ENCODE results near the gene CIDEC. TPM values are rescaled to one million over a fixed set of nuclear protein-coding genes. Genes with fewer than 3 reads are reported as not detected.
"Not testable (repeated sequence)": the region's sequence is repeated elsewhere in the genome, so short reads cannot be mapped to it uniquely, and the experiment has no call there.

CIDEC gene
- total RNA-seq, 4 donors from 2014 or later = 12.5 to 34.7 (median 26.1) TPM

DNA sequence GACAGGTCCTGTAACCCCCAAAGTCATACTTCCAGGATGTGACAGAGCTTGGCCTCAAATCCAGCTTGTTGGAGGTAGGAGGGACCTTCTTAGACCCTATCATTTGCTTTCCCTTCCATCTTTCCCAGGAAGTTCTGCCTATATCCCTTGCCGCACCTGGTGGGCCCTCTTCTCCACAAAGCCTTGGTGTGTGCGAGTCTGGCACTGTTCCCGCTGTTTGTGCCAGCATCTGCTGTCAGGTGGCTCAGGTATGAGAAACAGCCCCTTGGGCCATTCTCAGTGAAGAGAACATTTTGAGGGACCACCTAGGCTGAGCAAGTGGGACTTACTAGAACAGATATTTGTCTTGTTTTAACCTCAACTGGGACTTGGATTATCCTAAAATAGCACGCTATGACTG, 23.9 kb upstream of the CIDEC start:
- TF ChIP-seq POLR2A (IDR thresholded peaks at IDR 0.05) = no peak
- TF ChIP-seq EP300 (IDR thresholded peaks at IDR 0.05) = no peak
- TF ChIP-seq, protein P1, sequence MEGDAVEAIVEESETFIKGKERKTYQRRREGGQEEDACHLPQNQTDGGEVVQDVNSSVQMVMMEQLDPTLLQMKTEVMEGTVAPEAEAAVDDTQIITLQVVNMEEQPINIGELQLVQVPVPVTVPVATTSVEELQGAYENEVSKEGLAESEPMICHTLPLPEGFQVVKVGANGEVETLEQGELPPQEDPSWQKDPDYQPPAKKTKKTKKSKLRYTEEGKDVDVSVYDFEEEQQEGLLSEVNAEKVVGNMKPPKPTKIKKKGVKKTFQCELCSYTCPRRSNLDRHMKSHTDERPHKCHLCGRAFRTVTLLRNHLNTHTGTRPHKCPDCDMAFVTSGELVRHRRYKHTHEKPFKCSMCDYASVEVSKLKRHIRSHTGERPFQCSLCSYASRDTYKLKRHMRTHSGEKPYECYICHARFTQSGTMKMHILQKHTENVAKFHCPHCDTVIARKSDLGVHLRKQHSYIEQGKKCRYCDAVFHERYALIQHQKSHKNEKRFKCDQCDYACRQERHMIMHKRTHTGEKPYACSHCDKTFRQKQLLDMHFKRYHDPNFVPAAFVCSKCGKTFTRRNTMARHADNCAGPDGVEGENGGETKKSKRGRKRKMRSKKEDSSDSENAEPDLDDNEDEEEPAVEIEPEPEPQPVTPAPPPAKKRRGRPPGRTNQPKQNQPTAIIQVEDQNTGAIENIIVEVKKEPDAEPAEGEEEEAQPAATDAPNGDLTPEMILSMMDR (IDR thresholded peaks at IDR 0.05) = no peak
- TF ChIP-seq POLR2AphosphoS5 (IDR thresholded peaks at IDR 0.05) = no peak
- WGBS = 68% methylated on average over 2 of the region's 4 CpGs
- Histone ChIP-seq H3K4me1 (peaks cover 46% of the 10 kb centered on the region), H3K27me3 (no peaks in the 10 kb centered on the region), H3K9me3 (no peaks in the 10 kb centered on the region), H3K36me3 (peaks cover 13% of the 10 kb centered on the region), H3K4me3 (peak overlapping the region; percentile 53), H3K27ac (peak overlapping the region; percentile 89)
- DNase-seq (ENCODE audit: low spot score in 2 of 2) = no peak

DNA sequence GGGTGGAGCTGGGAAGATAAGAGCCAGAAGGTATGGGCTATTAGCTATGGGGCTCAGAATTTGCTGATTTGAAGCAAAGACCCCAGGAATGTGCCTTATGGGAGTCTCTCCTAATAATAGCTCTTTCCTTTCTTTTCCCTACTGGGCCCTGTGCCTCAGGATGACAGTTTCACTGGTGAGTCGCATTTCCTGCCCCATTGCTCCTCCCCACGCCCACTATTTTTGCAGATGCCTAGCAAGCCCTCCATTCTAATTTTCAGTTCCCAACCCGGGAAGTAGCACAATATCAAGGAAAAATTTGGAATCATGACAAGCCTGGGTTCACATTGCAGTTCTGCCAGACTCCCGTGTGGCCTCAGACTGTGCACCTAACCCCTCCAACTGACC, 23.2 kb upstream of the CIDEC start:
- Histone ChIP-seq H3K27me3 (no peaks in the 10 kb centered on the region), H3K9me3 (no peaks in the 10 kb centered on the region), H3K27ac (peak overlapping the region; percentile 89), H3K4me3 (peak overlapping the region; percentile 53), H3K36me3 (peaks cover 6% of the 10 kb centered on the region), H3K4me1 (peaks cover 47% of the 10 kb centered on the region)
- TF ChIP-seq, protein P1 (IDR thresholded peaks at IDR 0.05) = no peak
- TF ChIP-seq EP300 (IDR thresholded peaks at IDR 0.05) (no peak), POLR2A (IDR thresholded peaks at IDR 0.05) (no peak), POLR2AphosphoS5 (IDR thresholded peaks at IDR 0.05) (no peak)
- 17% methylated on average over 4 of the region's 4 CpGs for WGBS
- DNase-seq (ENCODE audit: low spot score in 2 of 2) = no peak

- DNase-seq (ENCODE audit: low spot score in 2 of 2) = peak in 1 of 2 donors; percentile 73
- Histone ChIP-seq H3K27me3 (no peaks in the 10 kb centered on the region), H3K27ac (peak within 1 kb of the TSS; percentile 89), H3K36me3 (peaks cover 4% of the 10 kb centered on the region), H3K4me1 (peaks cover 50% of the 10 kb centered on the region), H3K9me3 (no peaks in the 10 kb centered on the region), H3K4me3 (peak within 1 kb of the TSS; percentile 53)
- WGBS = 38% methylated on average over 10 of the region's 13 CpGs
- TF ChIP-seq POLR2A (IDR thresholded peaks at IDR 0.05) = no peak
These were observed 22.6 kb upstream of the CIDEC start, which contains the start of gene IL17RE for GRCh38 chr3:9902372-9903237. TSS of gene IL17RE (plus strand) at chr3:9902848. CDS start at chr3:9902933, 85 bp downstream.

GRCh38 chr3:9901967-9902366, 21.9 kb upstream of the CIDEC start:
- no peak overlapping the region for H3K4me3 ChIP-seq
- peak overlapping the region; percentile 89 for H3K27ac ChIP-seq
- WGBS = 67% methylated on average over 5 of the region's 5 CpGs
- TF ChIP-seq POLR2AphosphoS5 (IDR thresholded peaks at IDR 0.05) = no peak
- no peaks in the 10 kb centered on the region for H3K27me3 ChIP-seq
- H3K9me3 ChIP-seq = no peaks in the 10 kb centered on the region
- no peak for DNase-seq (ENCODE audit: low spot score in 2 of 2)
- H3K4me1 ChIP-seq = peaks cover 55% of the 10 kb centered on the region
- peaks cover 4% of the 10 kb centered on the region for H3K36me3 ChIP-seq

DNA sequence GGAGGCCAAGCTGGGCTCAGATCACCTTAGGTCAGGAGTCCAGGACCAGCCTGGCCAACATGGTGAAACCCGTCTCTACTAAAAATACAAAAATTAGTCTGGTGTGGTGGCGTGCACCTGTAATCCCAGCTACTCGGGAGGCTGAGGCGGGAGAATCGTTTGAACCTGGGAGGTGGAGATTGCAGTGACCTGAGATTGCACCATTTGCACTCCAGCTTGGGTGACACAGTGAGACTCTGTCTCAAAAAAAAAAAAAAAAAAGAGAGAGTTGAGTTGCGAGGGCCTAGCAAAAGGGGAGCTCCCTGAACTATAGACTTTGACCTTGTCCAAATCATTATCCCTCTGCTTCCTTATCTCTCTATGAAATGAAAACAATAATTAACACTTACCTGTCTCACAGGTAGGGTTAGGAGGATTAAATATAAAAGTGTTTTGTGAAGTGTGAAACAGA, 20.9 kb upstream of the CIDEC start:
- 96% methylated on average over 6 of the region's 6 CpGs for WGBS
- not testable (repeated sequence) for DNase-seq (ENCODE audit: low spot score in 2 of 2); H3K27me3 ChIP-seq; H3K9me3 ChIP-seq; H3K4me3 ChIP-seq; H3K36me3 ChIP-seq; H3K27ac ChIP-seq
- H3K4me1 ChIP-seq = peaks cover 53% of the 10 kb centered on the region

- H3K27ac ChIP-seq = peak overlapping the region; percentile 20
These were observed 19.3 kb upstream of the CIDEC start for GRCh38 chr3:9899289-9899791.

More at GRCh38 chr3:9899289-9899791, 19.3 kb upstream of the CIDEC start:
- Histone ChIP-seq H3K9me3 (no peaks in the 10 kb centered on the region), H3K27me3 (no peaks in the 10 kb centered on the region), H3K36me3 (no peaks in the 10 kb centered on the region), H3K4me1 (peaks cover 49% of the 10 kb centered on the region), H3K4me3 (no peak overlapping the region)
- no peak for DNase-seq (ENCODE audit: low spot score in 2 of 2)
- 44% methylated on average over 3 of the region's 3 CpGs for WGBS
- TF ChIP-seq, protein P1 (IDR thresholded peaks at IDR 0.05) = no peak
- TF ChIP-seq POLR2A (IDR thresholded peaks at IDR 0.05) (no peak), POLR2AphosphoS5 (IDR thresholded peaks at IDR 0.05) (no peak), EP300 (IDR thresholded peaks at IDR 0.05) (no peak)
